GM19395 (cell line): Measurements from ENCODE around the gene CLEC20A.

Experiments used
- ATAC-seq: cut with Tn5 transposase; IDR thresholded peaks from one replicate; pipeline ENCODE4 v1.9.1; 2021; ENCODE audit warnings: mild to moderate bottlenecking, moderate library complexity; ENCODE audit not compliant: unreplicated experiment

Gene CLEC20A

DNA sequence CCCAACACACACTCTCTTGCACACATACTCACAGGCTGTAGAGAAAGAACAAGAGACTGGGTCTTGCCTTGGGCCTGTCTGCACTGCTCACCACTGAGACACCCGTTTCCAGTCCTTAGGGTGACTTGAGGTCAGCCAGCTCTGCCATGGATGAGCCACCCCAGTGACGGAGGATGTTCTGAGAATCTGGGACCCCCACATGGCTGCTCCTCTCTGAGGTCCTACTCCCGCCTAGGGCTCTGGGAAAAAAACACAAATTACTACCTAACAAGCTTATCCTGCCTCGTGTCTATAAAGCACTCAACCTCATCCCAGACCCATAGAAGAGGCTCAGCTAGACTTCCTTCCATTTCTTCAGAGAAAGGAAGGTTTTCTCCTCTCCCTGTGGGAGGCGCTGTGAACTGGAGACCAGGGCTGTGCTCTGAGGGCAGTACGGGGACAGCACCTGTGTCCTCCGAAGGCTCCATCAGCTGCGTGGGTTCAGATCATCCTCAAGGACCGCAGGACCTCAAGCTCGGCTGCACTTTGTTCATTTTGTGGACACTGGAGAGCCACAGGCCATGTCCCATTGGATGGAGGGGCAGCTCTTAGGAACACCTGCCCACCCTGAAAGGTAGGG lies 4.3 kb upstream of the CLEC20A start:
- peak; percentile 19 for ATAC-seq

DNA sequence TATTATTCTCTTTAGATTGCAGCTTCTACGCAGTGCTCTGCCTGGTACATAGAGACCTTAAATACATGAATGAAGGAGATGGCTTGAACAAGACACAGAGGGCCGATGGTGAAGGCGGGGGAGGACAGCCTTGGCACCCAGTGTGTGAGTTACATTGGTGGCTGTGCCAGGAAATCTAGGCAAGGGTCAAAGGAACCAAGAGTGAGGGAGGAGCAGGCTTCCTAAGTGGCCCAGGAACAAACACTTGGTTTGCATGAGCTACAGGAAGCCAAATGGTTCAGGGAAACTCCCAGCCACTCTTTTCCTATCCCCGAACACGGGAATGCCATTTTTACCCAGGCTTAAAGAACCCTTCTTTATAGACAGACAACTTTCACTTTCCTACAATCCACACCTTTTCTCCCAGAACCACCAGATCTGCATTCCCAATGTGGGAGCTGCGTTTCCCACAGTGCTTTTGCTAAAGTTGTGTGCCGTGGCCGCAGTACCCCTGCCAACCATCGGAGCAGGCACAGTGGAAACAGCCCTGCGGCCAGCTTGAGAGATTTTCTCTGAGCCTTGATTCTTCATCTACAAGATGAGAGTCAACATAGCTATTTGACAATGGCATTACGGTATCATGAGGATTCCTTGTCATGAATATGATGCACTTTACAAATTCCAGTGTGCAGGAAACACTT lies 3.5 kb upstream of the CLEC20A start:
- no peak for ATAC-seq

DNA sequence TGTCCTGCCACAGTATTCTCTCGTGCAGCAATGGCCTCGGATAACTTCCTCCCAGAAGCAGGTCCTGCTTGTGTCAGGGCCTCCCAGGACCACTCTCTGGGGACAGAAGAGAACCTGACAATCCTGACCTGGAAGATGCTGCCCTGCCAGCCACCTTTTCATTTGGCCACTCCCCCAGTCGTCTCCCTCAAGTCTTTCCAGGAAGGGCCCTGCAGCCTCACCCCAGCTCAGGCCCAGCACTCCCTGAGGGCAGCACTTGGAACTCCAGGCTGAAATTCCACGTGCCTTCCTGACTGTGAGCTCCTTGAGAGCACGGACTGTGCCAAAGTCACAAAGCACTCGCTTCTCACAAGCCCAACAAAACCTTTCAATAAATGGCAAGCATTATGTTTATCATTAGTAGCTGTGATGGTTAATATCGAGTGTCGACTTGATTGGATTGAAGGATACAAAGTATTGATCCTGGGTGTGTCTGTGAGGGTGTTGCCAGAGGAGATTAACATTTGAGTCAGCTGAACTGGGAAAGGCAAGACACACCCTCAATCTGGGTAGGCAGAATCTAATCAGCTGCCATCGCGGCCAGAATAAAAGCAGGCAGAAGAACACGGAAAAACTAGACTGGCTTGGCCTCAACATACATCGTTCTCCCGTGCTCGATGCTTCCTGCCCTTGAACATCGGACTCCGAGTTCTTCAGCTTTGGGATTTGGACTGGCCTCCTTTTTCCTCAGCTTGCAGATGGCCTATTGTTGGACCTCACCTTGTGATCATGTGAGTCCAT lies 2.3 kb upstream of the CLEC20A start:
- ATAC-seq: no peak

DNA sequence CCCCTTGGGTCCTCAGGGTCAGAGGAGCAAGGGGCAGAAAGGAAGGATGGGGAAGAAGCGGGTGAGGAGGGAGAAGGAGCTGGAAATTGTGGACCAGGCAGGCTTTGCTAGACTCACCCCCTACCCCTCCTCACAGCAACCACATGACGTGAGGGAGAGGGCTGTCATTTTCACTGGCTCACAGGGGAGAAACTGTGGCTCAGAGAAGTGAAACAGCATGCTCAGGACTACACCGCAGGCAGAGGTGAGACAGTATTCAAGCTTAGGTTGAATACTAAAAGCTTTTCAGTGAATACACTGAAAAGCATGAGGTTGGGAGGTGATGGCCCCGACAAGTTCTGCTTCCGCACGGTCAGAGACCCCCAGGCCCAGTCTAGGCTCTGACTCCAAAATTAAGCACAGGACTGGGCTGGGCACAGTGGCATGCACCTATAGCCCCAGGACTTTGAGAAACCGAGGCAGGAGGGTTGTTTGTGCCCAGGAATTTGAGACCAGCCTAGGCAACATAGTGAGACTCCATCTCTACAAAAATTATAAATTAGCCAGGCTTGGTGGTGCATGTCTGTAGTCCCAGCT lies 1.2 kb upstream of the CLEC20A start:
- ATAC-seq: no peak

DNA sequence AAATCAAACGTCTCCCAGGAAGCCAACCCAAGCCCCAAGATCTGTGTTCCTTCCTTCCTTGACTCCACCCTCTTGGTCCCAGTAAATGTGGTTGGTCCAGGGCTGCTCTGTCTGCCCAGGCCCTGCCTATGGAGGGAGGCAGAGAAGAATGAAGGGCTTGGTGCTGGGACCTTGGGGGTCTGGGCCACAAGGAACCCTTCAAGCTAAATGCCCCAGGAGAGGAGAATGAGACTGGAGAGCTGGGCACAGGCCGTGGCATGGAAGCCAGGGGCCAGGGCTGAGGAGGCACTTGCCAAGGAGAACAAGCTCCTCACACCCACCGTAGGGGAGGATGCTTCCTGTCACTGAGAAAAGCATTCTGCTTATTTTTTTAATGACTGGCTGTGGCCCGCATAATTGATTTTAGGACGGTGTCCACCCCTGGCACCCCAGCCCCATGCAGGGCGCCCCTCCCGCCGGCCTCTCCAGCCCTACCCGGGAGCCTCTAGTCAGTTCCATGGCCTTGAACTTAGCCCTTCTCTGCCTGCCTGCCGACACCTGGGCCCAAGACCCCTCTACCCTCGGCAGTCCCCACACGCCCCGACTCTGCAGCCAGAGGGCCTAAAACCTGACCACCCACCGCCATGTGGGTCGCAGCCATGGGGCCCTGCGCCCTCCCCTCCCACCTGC lies 889 bp downstream of the CLEC20A start:
- no peak for ATAC-seq

DNA sequence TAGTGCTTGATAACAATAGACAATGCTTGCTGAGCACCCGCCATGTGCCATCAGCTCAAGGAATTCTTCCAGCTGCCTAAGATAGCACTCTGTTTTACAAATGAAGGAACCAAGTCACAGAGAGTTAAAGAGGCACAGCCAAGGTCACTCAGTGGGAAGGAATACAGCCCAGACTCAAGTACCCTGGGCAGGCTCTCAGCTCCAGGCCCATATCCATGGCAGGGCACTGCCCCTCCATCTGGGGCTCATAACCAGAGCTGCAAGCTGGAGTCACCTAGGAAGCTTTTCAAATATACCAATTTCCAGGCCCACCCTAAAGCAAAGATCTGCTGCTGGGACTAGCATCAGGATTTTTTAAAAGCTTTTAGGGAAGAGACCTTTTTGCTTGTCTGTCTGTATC lies 1.6 kb downstream of the CLEC20A start:
- no peak for ATAC-seq

DNA sequence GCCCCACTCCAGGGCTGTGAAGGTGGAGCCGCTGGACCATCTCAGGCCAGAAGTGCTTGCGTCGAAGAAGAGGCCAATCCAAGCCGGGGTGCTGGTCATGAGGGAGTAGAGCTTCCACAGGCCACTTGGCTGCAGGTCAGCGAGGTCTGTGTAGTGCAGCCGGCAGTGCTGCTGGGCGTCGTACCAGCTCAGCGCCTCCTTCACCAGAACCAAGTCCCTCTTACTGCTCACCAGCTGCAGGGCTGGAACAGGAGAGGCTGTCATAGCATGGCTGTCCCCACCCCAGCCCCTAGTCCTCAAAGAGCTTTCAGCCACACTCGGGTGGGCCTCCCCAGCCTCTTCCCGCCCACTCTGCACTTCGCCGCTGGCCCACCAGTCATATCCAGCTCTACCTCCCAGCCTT lies 2.2 kb downstream of the CLEC20A start:
- no peak for ATAC-seq

DNA sequence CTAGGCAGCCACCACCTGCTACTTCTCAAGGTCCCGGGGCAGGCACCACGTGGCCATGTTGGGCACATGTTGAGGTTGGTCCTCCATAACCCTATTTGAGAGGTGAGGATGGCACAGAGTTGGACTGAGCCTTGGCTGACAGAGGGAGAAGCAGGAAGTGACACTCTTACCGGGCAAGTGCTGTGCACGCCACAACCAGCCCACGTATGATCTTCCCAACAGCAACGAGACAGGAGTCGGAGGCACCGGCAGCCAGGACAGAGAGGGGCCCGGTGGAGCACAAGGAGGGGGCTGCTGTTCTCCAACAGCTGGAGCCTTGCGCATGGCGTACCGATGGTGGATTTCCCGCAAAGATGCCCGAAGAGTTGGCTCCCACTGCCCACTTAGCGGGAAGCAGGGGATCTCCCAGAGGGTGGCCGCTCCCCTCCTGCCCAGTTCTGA lies 3.4 kb downstream of the CLEC20A start:
- ATAC-seq: no peak

DNA sequence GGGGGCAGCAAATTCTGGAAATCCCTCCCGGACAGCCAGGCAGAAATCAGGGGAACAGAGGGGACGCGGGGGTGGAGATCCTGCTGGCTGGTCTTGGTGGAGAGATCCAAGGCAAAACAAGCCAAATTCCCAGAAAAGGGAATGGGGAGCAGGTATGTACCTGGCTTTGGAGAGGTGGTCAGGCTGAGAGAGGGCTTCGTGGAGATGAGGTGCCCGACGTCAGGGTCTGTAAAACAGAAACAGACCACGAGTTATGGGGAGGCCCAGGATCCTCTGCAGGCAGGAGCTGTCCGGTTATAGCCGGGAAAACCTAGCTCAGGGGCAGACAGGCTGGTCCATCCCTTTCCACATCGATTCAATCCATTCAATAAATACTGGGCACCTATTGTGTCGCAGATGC lies 4.4 kb downstream of the CLEC20A start:
- no peak for ATAC-seq

DNA sequence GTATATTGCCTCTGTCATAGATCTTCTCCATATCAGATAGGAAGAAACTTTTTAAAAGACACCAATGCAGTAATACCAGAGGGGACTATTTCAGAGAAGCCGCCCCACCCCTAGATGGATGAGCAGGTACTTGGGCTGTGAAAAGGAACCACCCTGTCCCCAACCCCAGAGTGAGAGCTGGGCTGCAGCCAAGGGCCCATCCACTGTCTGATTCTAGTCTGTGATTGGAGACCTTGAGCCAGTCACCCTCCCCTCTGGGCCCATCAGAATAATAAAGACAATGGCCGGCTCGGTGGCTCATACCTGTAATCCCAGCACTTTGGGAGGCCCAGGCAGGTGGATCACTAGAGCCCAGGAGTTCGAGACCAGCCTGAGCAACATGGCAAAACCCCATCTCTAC lies 5.0 kb downstream of the CLEC20A start:
- ATAC-seq: no peak

DNA sequence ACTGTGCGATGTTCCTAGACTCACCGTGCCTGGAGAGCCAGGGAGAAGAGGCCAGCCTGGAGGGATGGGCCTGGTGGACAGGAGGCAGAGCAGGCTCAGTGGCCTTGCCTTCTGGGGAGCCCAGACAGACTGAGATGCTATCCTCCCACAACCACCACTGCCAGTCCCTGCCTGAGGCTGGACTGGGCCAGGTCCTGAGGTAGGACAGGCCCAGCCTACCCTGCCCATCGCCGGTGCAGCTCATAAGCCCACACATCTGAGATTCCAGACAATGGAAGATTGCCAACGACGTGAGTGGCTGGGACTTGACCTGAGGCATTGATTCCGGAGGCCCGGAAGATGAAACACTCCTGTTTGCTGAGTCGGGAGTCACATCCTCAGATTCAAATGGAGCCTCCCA lies 5.8 kb downstream of the CLEC20A start:
- no peak for ATAC-seq

DNA sequence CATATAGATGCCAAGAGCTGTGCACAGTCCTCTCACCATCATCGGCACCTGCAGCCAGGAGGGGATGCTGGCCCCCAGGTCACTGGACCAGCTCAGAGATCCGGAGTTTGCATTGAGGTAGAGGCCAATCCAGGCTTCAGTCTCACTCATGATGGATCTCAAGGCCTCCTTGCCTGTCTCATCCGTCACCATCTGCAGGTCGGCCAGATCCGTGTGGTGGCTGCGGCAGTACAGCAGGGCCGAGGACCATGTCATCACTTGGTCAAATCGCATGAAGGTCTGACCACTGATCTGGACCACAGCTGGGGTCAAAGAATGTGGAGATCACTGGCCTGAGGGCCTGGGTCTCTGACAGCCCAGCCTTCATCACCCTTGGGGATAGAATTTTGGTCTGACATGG lies 6.6 kb downstream of the CLEC20A start:
- no peak for ATAC-seq

DNA sequence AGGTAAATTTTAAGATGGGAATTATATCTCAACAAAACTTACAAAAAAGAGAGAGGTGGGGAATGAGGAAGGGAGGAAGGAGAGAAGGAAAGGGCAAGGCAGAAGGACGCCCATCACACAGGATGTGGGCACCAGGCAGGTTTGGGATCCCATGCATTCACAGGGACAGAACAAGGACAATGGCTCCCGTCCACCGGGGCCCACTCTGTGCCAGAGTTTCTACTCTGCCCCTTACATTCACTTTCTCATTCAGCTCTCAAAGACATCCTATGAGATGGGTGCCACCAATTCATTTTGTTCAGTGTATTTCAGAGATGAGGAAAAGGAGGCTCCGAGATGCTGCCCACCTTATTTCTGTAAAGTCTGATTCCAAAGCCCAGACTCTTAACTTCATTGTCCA lies 7.4 kb downstream of the CLEC20A start:
- ATAC-seq: no peak

DNA sequence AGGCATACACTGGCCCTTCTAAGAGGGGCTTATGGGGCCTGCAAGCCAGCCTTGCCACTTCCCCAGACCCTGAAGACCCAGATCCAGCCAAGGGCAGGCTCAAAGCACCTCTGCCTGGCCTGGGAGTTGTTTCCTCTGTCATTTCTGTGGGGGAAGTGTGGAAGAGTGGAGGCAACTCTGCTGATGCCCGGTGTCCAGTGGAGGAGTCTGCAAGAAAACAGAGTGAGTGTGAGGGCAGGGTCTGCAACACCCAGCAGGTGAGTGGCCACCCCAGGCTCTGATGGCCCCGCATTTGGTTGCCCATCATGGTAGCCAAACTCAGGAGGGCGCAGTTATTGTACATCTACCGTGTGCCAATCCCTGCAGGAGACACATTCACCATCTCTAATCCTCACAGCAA lies 8.4 kb downstream of the CLEC20A start:
- ATAC-seq: no peak

DNA sequence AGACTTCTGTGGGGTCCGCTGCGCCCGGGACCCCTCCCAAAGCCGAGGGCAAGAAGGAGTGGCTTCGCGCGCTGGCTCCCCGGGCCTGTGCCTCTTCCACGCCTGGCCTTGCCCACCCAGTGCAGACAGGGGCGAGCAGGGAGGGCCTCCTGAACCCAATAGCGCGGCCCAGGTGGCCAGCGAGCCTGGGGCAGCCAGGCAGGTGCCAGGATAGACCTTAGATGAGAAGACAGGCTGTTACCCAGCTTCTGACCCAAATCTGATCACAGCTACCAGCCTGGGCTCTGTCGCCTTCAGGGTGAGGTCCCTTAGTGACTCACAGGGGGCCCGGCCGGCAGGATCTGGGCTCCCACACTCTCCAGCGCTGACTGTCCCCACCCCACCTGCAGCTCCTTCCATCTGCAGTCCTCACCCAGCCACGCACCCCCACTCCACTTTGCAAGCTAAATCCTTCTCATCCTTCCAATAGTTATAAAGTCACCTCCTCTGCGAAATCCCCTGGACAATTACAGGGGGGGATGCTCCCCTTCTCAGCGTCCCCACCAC lies 9.6 kb downstream of the CLEC20A start:
- no peak for ATAC-seq

DNA sequence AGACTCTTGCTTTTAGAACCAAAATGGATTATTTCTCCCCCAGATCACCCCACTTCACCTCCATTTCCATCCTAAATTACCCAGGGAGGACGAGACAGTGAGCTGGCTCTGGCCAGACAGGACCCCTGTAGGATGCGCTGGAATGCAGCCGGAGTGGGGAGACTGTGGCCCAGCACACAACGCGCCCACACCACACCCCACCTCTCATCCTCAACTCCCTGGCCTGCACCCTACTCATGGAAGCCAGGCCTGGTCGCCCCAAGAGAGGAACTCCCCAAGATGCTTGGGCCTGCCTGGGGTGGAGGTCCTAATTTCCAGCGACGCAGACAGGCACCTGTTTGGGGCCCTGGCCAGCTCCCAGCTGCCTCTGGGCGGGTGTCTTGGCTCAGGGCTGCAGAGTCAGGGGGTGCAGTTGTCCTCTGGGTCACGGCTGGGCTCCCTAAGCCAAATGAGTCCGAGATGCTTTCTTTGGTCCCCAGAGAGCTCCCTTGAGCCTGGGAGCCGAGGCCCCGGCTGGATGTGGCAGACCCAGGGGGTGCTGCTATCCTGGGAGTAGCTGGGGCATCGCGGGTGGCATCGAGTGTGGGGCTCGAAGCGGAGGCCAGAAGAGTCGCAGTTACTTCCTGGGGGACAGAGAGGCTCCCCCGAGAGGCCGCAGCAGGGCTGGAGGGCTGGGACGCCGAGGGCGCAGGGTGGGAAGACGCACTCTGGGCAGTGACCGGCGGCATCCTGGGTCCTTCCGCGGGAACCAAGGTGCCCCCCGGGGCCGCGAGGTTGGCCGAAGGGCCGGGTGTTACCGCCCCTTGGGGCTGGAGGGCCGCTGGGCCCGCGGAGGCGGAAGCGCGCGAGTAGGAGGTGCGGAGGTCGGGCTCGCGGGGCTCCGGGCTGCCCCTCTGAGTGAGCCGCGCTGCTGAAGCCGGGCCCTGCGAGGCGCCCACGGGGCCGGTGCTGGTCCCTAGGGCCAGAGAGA lies 10.4 kb downstream of the CLEC20A start:
- no peak for ATAC-seq

DNA sequence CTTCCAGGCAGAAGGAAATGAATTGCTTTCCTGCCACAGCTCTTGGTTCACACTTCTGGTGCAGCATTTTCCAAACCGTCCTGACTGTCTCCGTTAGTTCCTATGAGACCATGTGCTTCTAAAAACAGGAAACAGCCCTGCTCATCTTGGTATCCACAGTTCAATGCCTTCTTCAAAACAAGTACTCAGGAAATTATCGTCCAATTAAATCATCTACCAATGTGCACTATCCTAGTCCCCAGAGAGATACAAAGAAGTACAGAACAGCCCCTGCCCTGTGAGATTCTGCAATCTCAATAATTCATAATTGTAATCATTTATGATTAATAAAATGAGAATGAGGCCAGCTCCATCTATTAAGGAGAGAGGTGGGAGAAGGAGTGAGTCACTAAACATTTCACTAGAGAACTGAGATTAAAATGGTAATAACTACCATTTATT lies 11.2 kb downstream of the CLEC20A start:
- no peak for ATAC-seq

DNA sequence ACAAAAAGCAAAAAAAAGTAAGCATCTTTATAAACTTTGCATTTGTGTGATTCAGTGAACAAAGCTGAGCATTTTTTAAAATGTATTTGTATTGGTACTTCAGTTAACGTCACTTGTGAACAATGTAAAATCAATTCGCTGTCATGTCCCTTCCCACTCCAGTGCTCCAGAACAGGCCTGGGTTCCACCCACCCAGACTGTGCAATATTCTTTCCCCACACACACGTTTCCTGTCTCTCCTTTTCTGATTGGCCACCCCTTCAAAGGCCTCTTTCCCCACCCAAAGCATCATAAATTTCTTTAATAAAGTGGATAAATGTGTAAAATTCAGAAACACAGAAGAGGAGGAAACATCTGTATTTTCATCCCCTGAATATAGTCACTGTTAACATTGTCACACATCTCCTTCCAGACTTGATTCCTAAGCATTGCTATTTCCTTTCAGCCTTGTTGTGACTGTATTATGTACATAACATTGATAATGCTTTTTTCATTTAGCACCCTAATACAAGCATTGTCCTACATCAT lies 12.0 kb downstream of the CLEC20A start:
- ATAC-seq: no peak

DNA sequence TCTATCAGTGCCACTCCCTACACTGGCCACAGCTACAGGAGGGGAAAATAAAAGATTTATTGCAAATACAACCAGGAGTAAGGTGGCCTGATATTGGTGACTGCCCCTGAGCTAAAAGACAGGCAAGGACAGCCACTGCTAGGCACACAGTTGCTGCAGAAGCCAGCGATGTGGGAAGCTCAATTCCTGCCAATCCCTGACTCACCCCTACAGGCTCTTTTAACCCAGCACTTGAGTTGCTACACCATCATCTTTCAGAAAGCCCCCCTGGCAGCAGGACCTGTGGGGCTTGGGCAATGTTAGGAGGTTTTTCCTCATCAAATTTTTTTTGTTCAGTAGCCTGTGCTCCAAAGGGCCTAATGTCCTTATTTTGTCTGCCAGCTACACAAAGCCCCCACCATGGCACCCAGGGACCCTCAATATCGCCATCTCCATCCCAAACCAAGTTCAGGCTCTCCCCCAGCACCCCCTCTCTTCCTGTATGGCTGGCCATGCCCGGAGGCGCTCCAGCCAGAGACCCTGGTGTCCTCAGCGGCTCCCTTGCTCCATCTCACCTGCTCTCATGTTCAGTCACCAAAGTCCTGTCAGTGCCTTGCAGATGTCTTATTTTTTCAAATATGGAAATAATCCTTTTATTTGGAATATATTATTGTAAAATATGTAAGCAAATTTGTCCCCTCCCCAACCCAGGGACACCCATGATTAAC lies 13.4 kb downstream of the CLEC20A start:
- no peak for ATAC-seq
